ENCODE results near the gene AMZ2. TPM values are rescaled to one million over a fixed set of nuclear protein-coding genes. Genes with fewer than 3 reads are reported as not detected.
A peak's percentile ranks its signal among the peaks of the same experiment; 100 is the strongest.
"Not testable (repeated sequence)": the region's sequence is repeated elsewhere in the genome, so short reads cannot be mapped to it uniquely, and the experiment has no call there.

Gene AMZ2
- total RNA-seq, 2 experiments from 2014 or later: 63.0 to 64.9 TPM

DNA sequence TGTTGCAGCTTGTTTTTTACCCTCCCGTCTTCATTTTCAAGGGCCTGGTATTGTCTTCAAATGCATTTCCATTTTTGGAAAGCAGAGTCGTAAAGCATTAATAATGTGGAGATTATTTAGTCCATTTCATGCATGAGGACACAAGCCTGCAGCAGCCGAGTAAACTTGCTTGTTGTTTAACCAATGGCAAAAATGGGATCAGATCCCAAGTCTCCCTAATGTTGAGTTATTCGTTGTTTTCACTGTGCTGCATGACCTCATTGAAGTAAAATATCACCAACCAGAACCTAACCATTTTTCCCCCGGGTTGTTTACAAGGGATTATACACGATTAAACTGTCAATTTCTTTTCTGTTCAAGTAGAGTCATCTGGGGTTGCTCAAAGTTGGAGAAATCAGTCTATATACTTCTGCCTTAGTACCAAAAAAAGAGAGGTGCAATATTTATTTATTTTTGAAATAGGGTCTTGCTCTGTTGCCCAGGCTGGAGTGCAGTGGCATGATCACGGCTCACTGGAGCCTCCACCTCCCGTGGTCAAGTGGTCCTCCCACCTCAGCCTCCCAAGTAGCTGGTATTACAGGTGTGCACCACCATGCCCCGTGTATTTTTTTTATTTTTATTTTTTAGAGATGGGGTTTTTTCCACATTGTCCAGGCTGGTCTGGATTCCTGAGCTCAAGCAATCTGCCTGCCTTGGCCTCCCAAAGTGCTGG, 12.4 kb downstream of the AMZ2 start:
- peak overlapping the region; percentile 96 for H3K27ac Mint-ChIP-seq
- CTCF ChIA-PET: interaction anchor here (0.6 to 2.2 kb wide), 6 partner anchors 13 to 200 kb away, joined by 3 to 10 read pairs (median 3); partner anchors contain the start of gene AMZ2
- no peaks in the 10 kb centered on the region for H3K27me3 ChIP-seq (ENCODE audit: control insufficient read depth in 1 of 2, insufficient read depth in 2 of 2, low read length in 2 of 2)
- TF ChIP-seq, protein P1, sequence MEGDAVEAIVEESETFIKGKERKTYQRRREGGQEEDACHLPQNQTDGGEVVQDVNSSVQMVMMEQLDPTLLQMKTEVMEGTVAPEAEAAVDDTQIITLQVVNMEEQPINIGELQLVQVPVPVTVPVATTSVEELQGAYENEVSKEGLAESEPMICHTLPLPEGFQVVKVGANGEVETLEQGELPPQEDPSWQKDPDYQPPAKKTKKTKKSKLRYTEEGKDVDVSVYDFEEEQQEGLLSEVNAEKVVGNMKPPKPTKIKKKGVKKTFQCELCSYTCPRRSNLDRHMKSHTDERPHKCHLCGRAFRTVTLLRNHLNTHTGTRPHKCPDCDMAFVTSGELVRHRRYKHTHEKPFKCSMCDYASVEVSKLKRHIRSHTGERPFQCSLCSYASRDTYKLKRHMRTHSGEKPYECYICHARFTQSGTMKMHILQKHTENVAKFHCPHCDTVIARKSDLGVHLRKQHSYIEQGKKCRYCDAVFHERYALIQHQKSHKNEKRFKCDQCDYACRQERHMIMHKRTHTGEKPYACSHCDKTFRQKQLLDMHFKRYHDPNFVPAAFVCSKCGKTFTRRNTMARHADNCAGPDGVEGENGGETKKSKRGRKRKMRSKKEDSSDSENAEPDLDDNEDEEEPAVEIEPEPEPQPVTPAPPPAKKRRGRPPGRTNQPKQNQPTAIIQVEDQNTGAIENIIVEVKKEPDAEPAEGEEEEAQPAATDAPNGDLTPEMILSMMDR (IDR thresholded peaks at IDR 0.05): no peak
- H3K9me3 Mint-ChIP-seq: no peaks in the 10 kb centered on the region
- peaks cover 27% of the 10 kb centered on the region for H3K36me3 Mint-ChIP-seq (ENCODE audit: low read depth)
- H3K9me3 ChIP-seq (ENCODE audit: control insufficient read depth in 1 of 2, insufficient read depth in 1 of 2, low read length in 2 of 2): no peaks in the 10 kb centered on the region
- H3K4me1 ChIP-seq (ENCODE audit: insufficient read depth, low read length): peaks cover 49% of the 10 kb centered on the region
- H3K27me3 Mint-ChIP-seq: no peaks in the 10 kb centered on the region
- no peak overlapping the region for H3K4me3 Mint-ChIP-seq
- POLR2A ChIA-PET: interaction anchor here (1.1 to 5.9 kb wide), 5 partner anchors 12 to 178 kb away, joined by 3 to 51 read pairs (median 16); partner anchors contain the start of genes AMZ2, ARSG and SLC16A6
- H3K4me3 ChIP-seq (ENCODE audit: low read length): no peak overlapping the region
- peaks cover 68% of the 10 kb centered on the region for H3K4me1 Mint-ChIP-seq (ENCODE audit: low read depth)
- intact Hi-C loops (cut with DNase I, micrococcal nuclease): loop anchor here in 1 of 2 experiments (5.0 kb wide), 1 partner anchor 88 kb away; no protein-coding TSS in a partner anchor
- DNase-seq (no peak), ATAC-seq (ENCODE audit: poor library complexity) (no peak)
- H3K36me3 ChIP-seq (ENCODE audit: insufficient read depth, low read length): peaks cover 4% of the 10 kb centered on the region
- H3K27ac ChIP-seq (ENCODE audit: low read depth in 1 of 2, low read length in 2 of 2): no peak overlapping the region

DNA sequence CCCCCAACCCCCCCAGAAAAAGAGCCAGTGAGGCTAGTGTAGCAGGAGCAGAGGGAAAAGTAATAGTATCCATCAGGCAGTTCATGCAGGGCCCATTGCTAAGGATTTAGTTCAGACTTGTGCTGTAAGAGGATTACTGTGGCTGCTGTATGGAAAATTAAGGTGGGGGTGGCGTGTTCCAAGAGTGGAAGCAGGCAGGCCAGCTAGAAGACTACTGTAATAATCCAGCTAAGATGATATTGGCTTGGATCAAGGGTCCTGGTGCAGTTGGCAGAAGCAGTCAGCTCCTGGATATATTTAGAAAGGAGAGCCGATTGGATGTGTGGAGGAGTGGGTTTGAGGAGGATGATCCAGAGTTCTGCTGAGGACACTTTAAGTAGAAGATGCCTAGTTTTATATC, 14.6 kb downstream of the AMZ2 start:
- not testable (repeated sequence) for H3K27me3 ChIP-seq (ENCODE audit: control insufficient read depth in 1 of 2, insufficient read depth in 2 of 2, low read length in 2 of 2); H3K4me3 Mint-ChIP-seq; H3K9me3 ChIP-seq (ENCODE audit: control insufficient read depth in 1 of 2, insufficient read depth in 1 of 2, low read length in 2 of 2); H3K36me3 ChIP-seq (ENCODE audit: insufficient read depth, low read length); H3K4me3 ChIP-seq (ENCODE audit: low read length); ATAC-seq (ENCODE audit: poor library complexity); H3K9me3 Mint-ChIP-seq; H3K27ac ChIP-seq (ENCODE audit: low read depth in 1 of 2, low read length in 2 of 2); H3K27me3 Mint-ChIP-seq; H3K36me3 Mint-ChIP-seq (ENCODE audit: low read depth); DNase-seq
- peaks cover 32% of the 10 kb centered on the region for H3K4me1 ChIP-seq (ENCODE audit: insufficient read depth, low read length)
- Mint-ChIP-seq H3K4me1 (ENCODE audit: low read depth) (peaks cover 49% of the 10 kb centered on the region), H3K27ac (peak overlapping the region; percentile 65)
- intact Hi-C loops (cut with DNase I, micrococcal nuclease): loop anchor here (2.0 to 5.0 kb wide), 2 partner anchors 28 to 90 kb away; partner anchors contain the start of genes ARSG (in 1 of the 2) and SLC16A6 (in 1 of the 2)
- POLR2A ChIA-PET: interaction anchor here (0.6 to 5.9 kb wide), 5 partner anchors 14 to 170 kb away, joined by 3 to 51 read pairs (median 4); partner anchors contain the start of genes AMZ2, ARSG and SLC16A6
- CTCF ChIA-PET: interaction anchor here (1.2 to 4.4 kb wide), 5 partner anchors 25 to 196 kb away, joined by 3 to 28 read pairs (median 9); partner anchors contain the start of gene WIPI1

DNA sequence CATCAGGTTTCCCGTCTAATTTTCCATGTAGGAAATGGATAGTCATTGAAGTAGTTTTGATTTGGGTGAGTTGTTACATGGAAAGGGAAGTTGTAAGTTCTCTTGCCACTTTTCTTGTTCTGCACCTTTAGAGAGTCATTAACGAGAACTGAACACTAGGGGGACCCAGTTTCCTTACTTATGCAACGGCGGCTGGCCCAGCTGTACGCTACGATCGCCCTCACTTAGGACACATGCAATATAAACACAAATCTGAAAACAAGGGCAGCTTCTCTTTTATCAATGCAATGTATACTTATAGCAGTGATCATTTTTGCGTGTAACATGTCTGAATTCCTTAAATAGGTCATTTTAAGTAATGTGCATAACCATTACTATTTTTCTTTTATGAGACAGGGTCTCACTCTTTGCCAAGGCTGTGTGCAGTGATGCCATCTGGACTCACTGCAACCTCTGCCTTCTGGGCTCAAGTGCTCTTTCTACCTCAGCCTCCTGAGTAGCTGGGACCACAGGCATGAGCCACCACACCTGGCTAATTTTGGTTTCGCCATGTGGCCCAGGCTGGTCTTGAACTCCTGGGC, 15.3 kb downstream of the AMZ2 start:
- peaks cover 28% of the 10 kb centered on the region for H3K4me1 ChIP-seq (ENCODE audit: insufficient read depth, low read length)

DNA sequence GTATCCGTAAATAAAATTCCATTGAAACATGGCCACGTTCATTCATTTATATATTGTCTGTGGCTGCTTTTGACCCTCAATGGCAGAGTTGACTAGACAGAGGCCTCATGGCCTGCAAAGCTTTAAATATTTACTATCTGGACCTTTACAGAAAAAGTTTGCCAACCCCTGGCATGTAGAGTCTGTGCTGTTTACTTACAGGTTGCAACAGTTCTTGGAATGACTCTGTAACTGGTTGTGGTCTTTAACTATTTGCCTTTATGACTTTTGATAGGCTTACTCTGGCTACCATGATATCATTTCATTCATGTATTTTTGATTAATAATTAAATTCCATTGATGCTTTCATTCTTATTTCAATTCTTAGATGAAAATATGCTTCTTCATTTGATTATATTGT, 18.0 kb downstream of the AMZ2 start:
- H3K27me3 Mint-ChIP-seq; H3K27ac ChIP-seq (ENCODE audit: low read depth in 1 of 2, low read length in 2 of 2); ATAC-seq (ENCODE audit: poor library complexity); H3K4me1 ChIP-seq (ENCODE audit: insufficient read depth, low read length); DNase-seq; H3K9me3 ChIP-seq (ENCODE audit: control insufficient read depth in 1 of 2, insufficient read depth in 1 of 2, low read length in 2 of 2); H3K27me3 ChIP-seq (ENCODE audit: control insufficient read depth in 1 of 2, insufficient read depth in 2 of 2, low read length in 2 of 2); H3K9me3 Mint-ChIP-seq; intact Hi-C loops (cut with DNase I, micrococcal nuclease); H3K4me3 Mint-ChIP-seq; H3K4me3 ChIP-seq (ENCODE audit: low read length): not testable (repeated sequence)
- H3K36me3 ChIP-seq (ENCODE audit: insufficient read depth, low read length): peaks cover 26% of the 10 kb centered on the region
- Mint-ChIP-seq H3K4me1 (ENCODE audit: low read depth) (peaks cover 22% of the 10 kb centered on the region), H3K36me3 (ENCODE audit: low read depth) (peaks cover 25% of the 10 kb centered on the region), H3K27ac (peak overlapping the region; percentile 30)
- CTCF ChIA-PET: interaction anchor here (4.4 kb wide), 1 partner anchor 170 kb away, joined by 28 read pairs; no protein-coding TSS in a partner anchor
- POLR2A ChIA-PET: interaction anchor here (1.1 to 5.9 kb wide), 3 partner anchors 25 to 195 kb away, joined by 3 to 51 read pairs (median 3); partner anchors contain the start of genes ARSG and SLC16A6

More for the DNA sequence above, 15.3 kb downstream of the AMZ2 start:
- intact Hi-C loops (cut with DNase I, micrococcal nuclease): loop anchor here (1.0 to 5.0 kb wide), 5 partner anchors 28 to 199 kb away; partner anchors contain the start of genes ARSG (in 1 of the 2) and SLC16A6 (in 1 of the 2)
- H3K36me3 ChIP-seq (ENCODE audit: insufficient read depth, low read length): peaks cover 10% of the 10 kb centered on the region
- ChIA-PET CTCF (interaction anchor here (0.8 to 4.4 kb wide), 9 partner anchors 24 to 195 kb away, joined by 3 to 28 read pairs (median 4); partner anchors contain the start of genes ARSG, SLC16A6 and WIPI1), POLR2A (interaction anchor here (0.6 to 5.9 kb wide), 8 partner anchors 15 to 198 kb away, joined by 3 to 51 read pairs (median 4); partner anchors contain the start of genes AMZ2, ARSG, SLC16A6 and WIPI1)
- TF ChIP-seq, protein P1 (IDR thresholded peaks at IDR 0.05): peak; percentile 77
- peak in 3 of 14 experiments; percentile 72 to 81 (median 73) for DNase-seq
- peak; percentile 27 for ATAC-seq (ENCODE audit: poor library complexity)
- not testable (repeated sequence) for H3K9me3 Mint-ChIP-seq; H3K9me3 ChIP-seq (ENCODE audit: control insufficient read depth in 1 of 2, insufficient read depth in 1 of 2, low read length in 2 of 2); H3K27me3 ChIP-seq (ENCODE audit: control insufficient read depth in 1 of 2, insufficient read depth in 2 of 2, low read length in 2 of 2); H3K4me3 ChIP-seq (ENCODE audit: low read length); H3K36me3 Mint-ChIP-seq (ENCODE audit: low read depth); H3K27ac ChIP-seq (ENCODE audit: low read depth in 1 of 2, low read length in 2 of 2); H3K27me3 Mint-ChIP-seq
- Mint-ChIP-seq H3K27ac (peak overlapping the region; percentile 65), H3K4me3 (peak overlapping the region; percentile 18), H3K4me1 (ENCODE audit: low read depth) (peaks cover 46% of the 10 kb centered on the region)
